HG02763 (cell line): ENCODE data around the gene ZFYVE28.
"Not testable (repeated sequence)": the region's sequence is repeated elsewhere in the genome, so short reads cannot be mapped to it uniquely, and the experiment has no call there.

Experiments
- ATAC-seq: cut with Tn5 transposase; IDR thresholded peaks from one replicate; pipeline ENCODE4 v1.9.1; 2021; ENCODE audit warnings: mild to moderate bottlenecking, moderate library complexity; ENCODE audit not compliant: unreplicated experiment

The ZFYVE28 gene

DNA sequence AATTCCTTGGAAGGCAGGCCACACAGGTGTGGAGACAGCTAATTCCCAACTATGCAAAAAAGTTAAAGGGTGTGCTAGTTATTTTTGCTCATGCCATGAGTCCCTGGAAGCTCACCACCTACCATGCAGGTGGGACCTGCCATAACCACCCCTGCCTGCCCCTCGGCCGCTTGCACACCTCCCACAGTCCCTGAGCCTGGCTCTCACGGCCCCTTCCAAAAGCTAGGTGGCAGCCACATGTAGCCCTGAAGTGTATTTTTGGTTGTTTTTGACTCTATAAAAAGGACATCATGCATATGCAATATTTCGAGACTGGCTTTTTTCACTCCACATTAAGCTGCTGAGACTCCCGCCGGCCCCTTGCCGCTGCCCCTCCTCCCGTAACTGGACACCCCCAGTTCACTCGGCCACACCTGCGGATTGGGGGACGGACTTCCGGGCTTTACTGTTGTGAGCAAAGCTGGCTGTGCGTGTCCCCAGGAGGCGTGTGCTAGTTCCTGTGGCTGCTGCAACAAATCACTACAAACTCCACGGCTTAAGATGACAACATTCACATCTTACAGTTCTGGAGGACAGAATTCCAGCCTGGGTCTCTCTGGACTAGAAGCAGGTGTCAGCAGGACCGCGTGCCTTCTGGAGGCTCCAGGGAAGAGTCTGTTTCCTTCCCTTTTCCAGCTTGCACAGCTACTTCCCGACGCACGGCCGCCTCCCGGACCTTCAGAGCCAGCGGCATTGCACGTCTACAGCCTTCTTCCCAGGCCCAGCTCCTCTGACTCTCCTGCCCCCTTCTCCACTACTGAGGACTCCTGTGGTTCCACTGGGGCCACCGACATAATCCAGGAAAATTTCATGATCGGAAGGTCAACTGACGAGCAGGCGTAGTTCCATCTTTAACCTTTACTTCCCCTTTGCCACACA is 24.8 kb downstream of the ZFYVE28 start:
- ATAC-seq, result peak; percentile 59

DNA sequence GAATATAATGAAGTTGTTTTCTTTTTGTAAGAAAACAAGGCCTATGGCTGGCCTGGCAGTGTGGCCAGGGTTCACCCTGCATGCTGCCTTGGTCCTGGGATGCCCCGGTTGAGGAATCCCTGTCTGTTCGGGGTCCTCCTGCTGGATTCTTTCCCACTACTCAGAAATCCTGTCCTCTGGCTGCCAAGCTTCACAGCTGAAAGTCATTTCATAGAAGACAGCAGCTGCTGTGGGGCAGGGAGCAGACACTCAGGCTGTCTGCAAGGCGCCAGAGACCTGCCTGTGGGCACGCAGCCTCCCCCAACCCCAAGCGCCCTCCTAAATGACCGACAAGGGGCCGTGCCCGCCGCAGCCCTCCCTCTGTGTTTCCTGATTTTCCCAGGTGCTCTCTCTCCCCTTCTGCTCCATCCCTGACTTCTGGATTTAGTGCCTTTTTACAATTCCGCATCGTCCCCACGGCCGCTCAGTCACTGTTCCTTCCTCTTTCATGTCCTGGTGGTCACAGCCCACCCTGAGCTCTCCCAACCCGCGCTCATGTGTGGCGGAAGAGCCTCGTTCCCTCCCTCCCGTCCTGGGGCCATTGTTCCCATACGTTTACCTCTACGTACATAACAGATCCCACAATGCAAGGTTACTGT is 27.5 kb downstream of the ZFYVE28 start:
- ATAC-seq, result no peak

DNA sequence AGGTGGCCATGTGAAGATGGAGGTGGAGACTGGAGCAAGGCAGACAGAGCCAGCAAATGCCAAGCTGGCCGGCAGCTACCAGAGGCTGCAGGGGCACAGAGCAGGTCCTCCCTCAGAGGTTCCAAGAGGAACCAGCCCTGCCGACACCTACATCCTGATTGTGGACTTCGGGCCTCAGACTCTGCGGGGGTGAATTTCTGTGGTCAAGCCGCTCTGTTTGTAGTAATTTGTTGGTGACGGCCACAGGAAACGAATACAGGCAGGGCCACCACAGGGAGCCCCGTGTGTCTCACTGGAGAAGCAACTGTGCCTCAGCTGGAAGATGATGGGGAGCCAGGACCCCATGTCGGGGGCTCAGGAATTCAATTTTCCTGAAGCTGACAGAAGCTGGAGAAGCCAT is 28.3 kb downstream of the ZFYVE28 start:
- ATAC-seq, result no peak

- ATAC-seq, result no peak
Measured at GRCh38 chr4:2389691-2390090, 28.8 kb downstream of the ZFYVE28 start.

- ATAC-seq, result no peak
Measured at GRCh38 chr4:2388429-2389182, 29.8 kb downstream of the ZFYVE28 start.

DNA sequence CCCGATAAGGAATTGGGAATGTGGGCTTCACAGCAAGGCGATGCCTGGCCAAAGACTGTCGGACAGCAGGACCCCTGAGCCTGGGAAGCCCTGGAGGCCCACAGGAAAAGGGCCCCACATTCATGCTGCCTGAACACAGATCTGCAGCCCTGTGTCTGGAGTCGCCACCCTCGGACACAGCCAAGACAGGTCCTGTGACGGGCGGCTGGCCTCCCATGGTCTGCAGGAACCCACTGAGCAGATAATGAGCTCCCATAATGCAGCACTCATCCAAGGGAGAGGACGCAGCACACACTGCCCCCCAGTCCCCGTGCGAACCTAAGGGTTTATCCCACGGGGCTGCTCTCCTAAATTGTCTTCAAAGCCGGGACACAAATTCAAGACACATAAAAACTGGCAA is 30.6 kb downstream of the ZFYVE28 start:
- ATAC-seq, result no peak

- ATAC-seq, result no peak
Measured at GRCh38 chr4:2387218-2387617, 31.2 kb downstream of the ZFYVE28 start.

DNA sequence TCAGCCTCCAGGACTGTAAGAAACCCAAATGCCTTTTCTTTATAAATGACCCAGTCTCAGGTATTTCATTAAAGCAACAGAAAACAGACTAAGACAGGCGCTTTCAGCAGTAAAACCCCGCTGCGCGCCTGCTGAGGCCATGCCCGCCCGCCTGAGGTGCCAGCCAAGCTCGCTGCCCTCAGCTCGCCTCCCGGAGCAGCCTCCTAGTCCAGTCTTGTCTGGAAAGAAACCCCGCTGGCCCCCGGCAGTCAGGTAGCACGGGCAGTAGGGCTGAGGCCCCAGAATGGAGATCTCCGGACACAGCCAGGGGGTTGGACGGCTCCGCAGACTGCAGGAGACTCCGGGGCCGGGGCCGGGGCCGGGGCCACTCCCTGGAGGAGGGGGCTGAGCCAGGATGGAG is 31.7 kb downstream of the ZFYVE28 start:
- no peak for ATAC-seq

DNA sequence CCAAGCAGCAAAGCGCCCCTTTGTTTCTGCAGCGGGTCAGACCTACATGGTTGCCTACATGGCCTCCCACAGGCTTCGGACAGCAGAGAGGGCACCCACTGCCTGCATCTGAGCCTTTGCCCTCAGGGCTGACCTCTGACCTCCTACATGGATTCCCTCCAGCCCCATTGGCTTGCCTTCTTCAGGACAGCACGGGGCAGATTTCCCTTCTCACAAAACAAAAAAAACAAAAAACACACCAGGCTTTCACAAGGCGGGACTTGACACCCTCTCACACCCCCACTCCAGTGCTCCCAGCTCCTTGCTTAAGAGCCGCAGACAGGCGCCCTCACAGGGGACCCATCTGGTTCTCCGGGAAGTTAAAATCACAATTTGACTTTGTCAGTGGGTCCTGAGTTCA is 32.9 kb downstream of the ZFYVE28 start:
- ATAC-seq, result no peak

- ATAC-seq, result no peak
Measured at GRCh38 chr4:2384245-2384644, 34.2 kb downstream of the ZFYVE28 start.

DNA sequence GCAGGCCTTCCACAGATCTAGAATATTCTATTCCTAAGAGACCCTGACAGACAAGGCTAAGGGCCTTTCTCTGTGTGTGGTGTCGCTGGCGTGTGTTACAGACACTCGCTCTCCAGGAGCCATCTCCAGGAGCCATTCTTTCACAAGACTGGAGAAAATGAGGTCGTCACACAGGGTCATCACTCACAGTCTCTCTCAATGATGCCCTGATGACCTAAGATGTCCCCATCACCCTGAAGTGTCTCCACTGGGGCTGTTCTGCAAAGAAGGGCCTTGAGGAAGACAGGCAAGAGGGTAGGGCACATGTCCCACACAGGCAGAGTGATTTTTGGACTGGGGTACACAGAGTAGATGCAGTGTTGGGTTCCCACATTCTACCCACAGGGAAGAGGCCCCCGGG is 34.7 kb downstream of the ZFYVE28 start:
- no peak for ATAC-seq

GRCh38 chr4:2383220-2383631 is 35.2 kb downstream of the ZFYVE28 start:
- ATAC-seq, result not testable (repeated sequence)

DNA sequence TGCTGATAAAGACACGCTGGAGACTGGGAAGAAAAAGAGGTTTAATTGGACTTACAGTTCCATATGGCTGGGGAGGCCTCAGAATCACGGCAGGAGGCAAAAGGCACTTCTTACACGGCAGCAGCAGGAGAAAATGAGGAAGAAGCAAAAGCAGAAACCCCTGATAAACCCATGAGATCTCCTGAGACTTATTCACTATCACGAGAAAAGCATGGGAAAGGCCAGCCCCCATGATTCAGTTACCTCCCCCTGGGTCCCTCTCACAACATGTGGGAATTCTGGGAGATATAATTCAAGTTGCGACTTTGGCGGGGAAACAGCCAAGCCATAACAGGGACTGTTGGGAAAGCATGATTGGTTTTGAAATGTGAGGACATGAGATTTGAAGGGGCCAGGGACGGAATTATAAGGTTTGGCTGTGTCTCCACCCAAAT is 35.7 kb downstream of the ZFYVE28 start:
- not testable (repeated sequence) for ATAC-seq

DNA sequence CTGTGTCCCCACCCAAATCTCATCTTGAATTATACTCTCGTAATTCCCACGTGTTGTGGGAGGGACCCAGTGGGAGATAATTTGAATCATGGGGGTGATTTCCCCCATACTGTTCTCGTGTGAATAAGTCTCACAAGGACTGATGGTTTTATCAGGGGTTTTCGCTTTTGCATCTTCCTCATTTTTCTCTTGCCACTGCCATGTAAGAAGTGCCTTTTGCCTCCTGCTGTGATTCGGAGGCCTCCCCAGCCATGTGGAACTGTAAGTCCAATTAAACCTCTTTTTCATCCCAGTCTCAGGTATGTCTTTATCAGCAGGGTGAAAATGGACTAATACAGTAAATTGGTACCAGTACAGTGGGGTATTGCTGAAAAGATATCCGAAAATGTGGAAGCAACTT is 37.9 kb downstream of the ZFYVE28 start:
- not testable (repeated sequence) for ATAC-seq

- ATAC-seq, result no peak
Measured at GRCh38 chr4:2378898-2379297, 39.5 kb downstream of the ZFYVE28 start.

DNA sequence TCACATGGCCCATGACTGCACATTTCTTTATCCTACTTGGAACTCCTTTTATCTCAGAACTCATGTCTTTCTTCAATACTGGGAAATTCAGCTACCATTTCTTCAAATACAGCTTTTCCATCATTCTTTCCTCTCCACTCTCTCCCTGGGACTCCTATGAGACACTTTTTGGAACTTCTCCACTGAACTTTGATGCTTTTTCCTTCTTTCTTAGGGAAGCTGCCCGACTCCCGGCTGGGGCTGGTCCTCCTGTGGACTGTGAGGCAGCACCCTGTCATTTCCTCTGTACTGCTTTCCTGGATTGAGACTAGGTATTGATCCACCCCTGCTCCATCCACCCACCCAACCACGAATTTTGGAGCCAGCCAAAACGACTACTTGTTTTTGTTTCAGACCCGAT is 40.0 kb downstream of the ZFYVE28 start:
- ATAC-seq, result no peak

- no peak for ATAC-seq
Measured at GRCh38 chr4:2377241-2377640, 41.2 kb downstream of the ZFYVE28 start.

GRCh38 chr4:2375427-2375826 is 43.0 kb downstream of the ZFYVE28 start:
- no peak for ATAC-seq

DNA sequence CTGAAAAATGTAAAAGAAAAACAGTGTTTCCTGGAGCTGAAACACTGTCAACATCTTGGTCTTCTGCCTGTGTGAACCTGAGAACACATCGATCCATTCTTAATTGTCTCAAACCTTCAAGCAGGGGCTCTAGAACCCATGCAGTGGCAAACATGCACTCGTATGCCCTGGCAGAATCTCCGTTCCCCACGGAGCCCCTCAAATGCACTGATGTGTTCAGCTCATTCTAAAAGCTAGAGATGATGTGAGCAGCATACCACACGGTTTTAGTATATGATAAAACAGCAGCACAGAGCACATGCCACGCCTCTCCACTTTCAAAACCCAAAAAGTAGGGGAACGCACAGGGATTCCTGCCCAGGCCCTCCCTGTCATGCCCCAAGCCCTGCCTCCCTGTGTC is 44.9 kb downstream of the ZFYVE28 start:
- ATAC-seq, result no peak

GRCh38 chr4:2372488-2373030 is 45.9 kb downstream of the ZFYVE28 start:
- no peak for ATAC-seq

- no peak for ATAC-seq
Measured at GRCh38 chr4:2371765-2372487, 46.5 kb downstream of the ZFYVE28 start.
